Activated CD4-positive, alpha-beta T cell treated with anti-CD3 and anti-CD28 coated beads for 4 hours (primary cell): ENCODE data around the gene CYP17A1.
"Not testable (repeated sequence)": the region's sequence is repeated elsewhere in the genome, so short reads cannot be mapped to it uniquely, and the experiment has no call there.

Experiments
- DNase-seq, 2 donors: peaks; one replicate each; pipeline ENCODE4 v3.0.0-alpha.2; 2020

CYP17A1 gene

GRCh38 chr10:102837230-102837721 is at the start of gene CYP17A1:
TSS of gene CYP17A1 (minus strand) at chr10:102837413. CDS start at chr10:102837361, 52 bp downstream.
- no peak for DNase-seq

- no peak for DNase-seq
Measured at GRCh38 chr10:102880256-102880655, 43.0 kb upstream of the CYP17A1 start.

GRCh38 chr10:102878629-102879028 is 41.4 kb upstream of the CYP17A1 start:
- no peak for DNase-seq

GRCh38 chr10:102876747-102877153 is 39.5 kb upstream of the CYP17A1 start:
- no peak for DNase-seq

- DNase-seq: no peak
Measured at GRCh38 chr10:102872163-102872562, 35.0 kb upstream of the CYP17A1 start.

GRCh38 chr10:102870221-102870620 is 33.0 kb upstream of the CYP17A1 start:
- DNase-seq: no peak

- no peak for DNase-seq
Measured at GRCh38 chr10:102869258-102870198, 32.3 kb upstream of the CYP17A1 start, which contains the start of gene AS3MT. TSS of gene AS3MT (plus strand) at chr10:102869470. CDS start at chr10:102869593, 123 bp downstream.

GRCh38 chr10:102868911-102869257 is 31.7 kb upstream of the CYP17A1 start:
- DNase-seq: no peak

- no peak for DNase-seq
Measured at GRCh38 chr10:102865620-102866019, 28.4 kb upstream of the CYP17A1 start.

GRCh38 chr10:102863660-102864059 is 26.4 kb upstream of the CYP17A1 start:
- no peak for DNase-seq

GRCh38 chr10:102859911-102860310 is 22.7 kb upstream of the CYP17A1 start:
- no peak for DNase-seq

GRCh38 chr10:102856758-102857424 is 19.7 kb upstream of the CYP17A1 start:
- DNase-seq: no peak

GRCh38 chr10:102855731-102856436 is 18.7 kb upstream of the CYP17A1 start:
- not testable (repeated sequence) for DNase-seq

- DNase-seq: not testable (repeated sequence)
Measured at GRCh38 chr10:102853237-102853636, 16.0 kb upstream of the CYP17A1 start.

GRCh38 chr10:102850025-102850518 is 12.9 kb upstream of the CYP17A1 start:
- DNase-seq: no peak

- no peak for DNase-seq
Measured at GRCh38 chr10:102845352-102845902, 8.2 kb upstream of the CYP17A1 start.

GRCh38 chr10:102844190-102844776 is 7.1 kb upstream of the CYP17A1 start:
- not testable (repeated sequence) for DNase-seq

GRCh38 chr10:102843139-102843538 is 5.9 kb upstream of the CYP17A1 start:
- not testable (repeated sequence) for DNase-seq

GRCh38 chr10:102841827-102842345 is 4.7 kb upstream of the CYP17A1 start:
- DNase-seq: no peak

GRCh38 chr10:102838276-102838927 is 1.2 kb upstream of the CYP17A1 start:
- not testable (repeated sequence) for DNase-seq

- DNase-seq: peak; percentile 66 to 77
Measured at GRCh38 chr10:102835007-102835482, 2.2 kb downstream of the CYP17A1 start.
